ENCODE data around the gene FANCB. TPM values are rescaled to one million over a fixed set of nuclear protein-coding genes. Genes with fewer than 3 reads are reported as not detected.

FANCB gene
- total RNA-seq, 2 donors from 2014 or later = 1.2 to 4.3 TPM

- no peak for DNase-seq
- no peak for TF ChIP-seq CTCF (IDR thresholded peaks at IDR 0.05)
- no peak overlapping the region for H3K4me3 ChIP-seq
- intact Hi-C loops (cut with DNase I) = no loop called here
- no peaks in the 10 kb centered on the region for H3K9me3 ChIP-seq
- no peak overlapping the region for H3K27ac ChIP-seq
- H3K4me1 ChIP-seq = no peaks in the 10 kb centered on the region
- no peaks in the 10 kb centered on the region for H3K27me3 ChIP-seq
- no peak overlapping the region for H3K9ac ChIP-seq (ENCODE audit: low read depth in 2 of 2, low read length in 2 of 2)
- no peaks in the 10 kb centered on the region for H3K36me3 ChIP-seq
Observed at GRCh38 chrX:14896273-14896672, 23.4 kb upstream of the FANCB start.

- intact Hi-C loops (cut with DNase I) = no loop called here
- DNase-seq = no peak
- TF ChIP-seq CTCF (IDR thresholded peaks at IDR 0.05) = no peak
Observed at GRCh38 chrX:14886252-14886651, 13.4 kb upstream of the FANCB start.

GRCh38 chrX:14884714-14885113 lies 11.8 kb upstream of the FANCB start:
- Histone ChIP-seq H3K36me3 (no peaks in the 10 kb centered on the region), H3K9me3 (no peaks in the 10 kb centered on the region), H3K9ac (ENCODE audit: low read depth in 2 of 2, low read length in 2 of 2) (no peak overlapping the region), H3K27ac (no peak overlapping the region), H3K4me1 (no peaks in the 10 kb centered on the region), H3K27me3 (no peaks in the 10 kb centered on the region), H3K4me3 (no peak overlapping the region)
- DNase-seq = no peak
- intact Hi-C loops (cut with DNase I) = no loop called here
- TF ChIP-seq CTCF (IDR thresholded peaks at IDR 0.05) = no peak

More at GRCh38 chrX:14886252-14886651, 13.4 kb upstream of the FANCB start:
- H3K36me3 ChIP-seq = no peaks in the 10 kb centered on the region
- no peaks in the 10 kb centered on the region for H3K4me1 ChIP-seq
- no peaks in the 10 kb centered on the region for H3K9me3 ChIP-seq
- no peak overlapping the region for H3K4me3 ChIP-seq
- no peaks in the 10 kb centered on the region for H3K27me3 ChIP-seq
- H3K9ac ChIP-seq (ENCODE audit: low read depth in 2 of 2, low read length in 2 of 2) = no peak overlapping the region
- no peak overlapping the region for H3K27ac ChIP-seq

- H3K9ac ChIP-seq (ENCODE audit: low read depth in 2 of 2, low read length in 2 of 2) = no peak overlapping the region
- H3K36me3 ChIP-seq = no peaks in the 10 kb centered on the region
- DNase-seq = no peak
- TF ChIP-seq CTCF (IDR thresholded peaks at IDR 0.05) = no peak
- H3K4me1 ChIP-seq = no peaks in the 10 kb centered on the region
- no peak overlapping the region for H3K4me3 ChIP-seq
- no peaks in the 10 kb centered on the region for H3K9me3 ChIP-seq
- intact Hi-C loops (cut with DNase I) = no loop called here
- no peaks in the 10 kb centered on the region for H3K27me3 ChIP-seq
- H3K27ac ChIP-seq = no peak overlapping the region
Observed at GRCh38 chrX:14883826-14884225, 11.0 kb upstream of the FANCB start.

GRCh38 chrX:14875624-14876023 lies 2.8 kb upstream of the FANCB start:
- Histone ChIP-seq H3K27me3 (no peaks in the 10 kb centered on the region), H3K9me3 (no peaks in the 10 kb centered on the region), H3K36me3 (no peaks in the 10 kb centered on the region), H3K4me3 (no peak overlapping the region), H3K9ac (ENCODE audit: low read depth in 2 of 2, low read length in 2 of 2) (no peak overlapping the region), H3K4me1 (no peaks in the 10 kb centered on the region), H3K27ac (no peak overlapping the region)
- no peak for DNase-seq
- TF ChIP-seq CTCF (IDR thresholded peaks at IDR 0.05) = no peak
- intact Hi-C loops (cut with DNase I) = no loop called here

GRCh38 chrX:14873676-14874049 lies 794 bp upstream of the FANCB start:
- Histone ChIP-seq H3K4me1 (no peaks in the 10 kb centered on the region), H3K9ac (ENCODE audit: low read depth in 2 of 2, low read length in 2 of 2) (peak overlapping the region; percentile 71 to 78), H3K4me3 (peak overlapping the region; percentile 54), H3K27me3 (no peaks in the 10 kb centered on the region), H3K9me3 (no peaks in the 10 kb centered on the region), H3K36me3 (no peaks in the 10 kb centered on the region), H3K27ac (peak overlapping the region; percentile 50)
- DNase-seq = no peak
- no peak for TF ChIP-seq CTCF (IDR thresholded peaks at IDR 0.05)
- intact Hi-C loops (cut with DNase I) = no loop called here
